ENCODE data around the gene CBX1.

The CBX1 gene

DNA sequence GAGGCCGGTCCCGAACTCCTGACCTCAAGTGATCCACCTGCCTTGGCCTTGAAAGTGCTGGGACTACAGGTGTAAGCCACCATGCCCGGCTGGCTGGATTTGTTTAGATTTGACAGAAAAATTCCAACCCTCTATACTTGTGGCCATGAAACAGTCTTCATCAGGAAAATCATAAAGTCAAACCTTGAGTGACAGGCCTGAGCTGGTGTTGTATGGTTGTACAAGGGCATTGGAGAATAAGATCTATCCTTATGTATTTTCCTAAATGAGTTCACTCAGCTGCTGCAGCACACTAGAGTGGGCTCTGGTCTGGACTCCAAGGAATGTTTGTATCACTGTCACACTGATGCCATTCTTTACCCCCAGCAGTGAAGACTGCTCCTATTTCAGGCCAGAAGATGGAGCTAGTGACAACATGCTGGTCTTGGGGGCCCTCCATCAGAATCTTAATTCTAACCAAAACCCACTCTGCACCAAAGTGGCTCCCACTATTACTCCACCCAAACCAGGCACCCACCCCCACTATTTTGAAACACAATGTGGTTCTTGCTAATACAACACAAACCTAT, 33.7 kb upstream of the CBX1 start:
- DNase-seq (ENCODE audit: insufficient read length) (no peak), FAIRE-seq (no peak)
- TF ChIP-seq TAF1 (IDR thresholded peaks at IDR 0.05; ENCODE audit: borderline replicate concordance, low read depth, low read length) (no peak), POLR2A (IDR thresholded peaks at IDR 0.05; ENCODE audit: low read depth, low read length) (no peak), POLR2AphosphoS5 (IDR thresholded peaks at IDR 0.05; ENCODE audit: low read depth, low read length) (no peak)

DNA sequence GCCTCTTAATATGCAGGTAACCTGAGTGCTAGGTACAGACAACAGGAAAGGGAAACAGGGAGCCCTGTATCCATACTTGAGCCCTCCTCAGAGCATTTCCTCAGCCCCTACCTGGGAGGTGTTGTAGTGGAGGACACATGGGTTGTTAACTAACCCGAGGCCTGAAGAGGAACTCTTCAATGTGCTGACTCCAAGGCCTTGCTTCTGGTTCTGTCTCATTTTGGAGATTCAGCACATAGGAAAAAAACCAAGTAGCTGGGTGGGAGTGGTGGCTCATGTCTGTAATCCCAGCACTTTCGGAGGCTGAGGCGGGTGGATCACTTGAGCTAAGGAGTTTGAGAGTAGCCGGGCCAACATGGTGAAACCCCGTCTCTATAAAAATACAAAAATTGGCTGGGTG, 31.1 kb upstream of the CBX1 start:
- TF ChIP-seq TAF1 (IDR thresholded peaks at IDR 0.05; ENCODE audit: borderline replicate concordance, low read depth, low read length): no peak
- no peak for TF ChIP-seq POLR2AphosphoS5 (IDR thresholded peaks at IDR 0.05; ENCODE audit: low read depth, low read length)
- TF ChIP-seq POLR2A (IDR thresholded peaks at IDR 0.05; ENCODE audit: low read depth, low read length): no peak
- FAIRE-seq (no peak), DNase-seq (ENCODE audit: insufficient read length) (no peak)

DNA sequence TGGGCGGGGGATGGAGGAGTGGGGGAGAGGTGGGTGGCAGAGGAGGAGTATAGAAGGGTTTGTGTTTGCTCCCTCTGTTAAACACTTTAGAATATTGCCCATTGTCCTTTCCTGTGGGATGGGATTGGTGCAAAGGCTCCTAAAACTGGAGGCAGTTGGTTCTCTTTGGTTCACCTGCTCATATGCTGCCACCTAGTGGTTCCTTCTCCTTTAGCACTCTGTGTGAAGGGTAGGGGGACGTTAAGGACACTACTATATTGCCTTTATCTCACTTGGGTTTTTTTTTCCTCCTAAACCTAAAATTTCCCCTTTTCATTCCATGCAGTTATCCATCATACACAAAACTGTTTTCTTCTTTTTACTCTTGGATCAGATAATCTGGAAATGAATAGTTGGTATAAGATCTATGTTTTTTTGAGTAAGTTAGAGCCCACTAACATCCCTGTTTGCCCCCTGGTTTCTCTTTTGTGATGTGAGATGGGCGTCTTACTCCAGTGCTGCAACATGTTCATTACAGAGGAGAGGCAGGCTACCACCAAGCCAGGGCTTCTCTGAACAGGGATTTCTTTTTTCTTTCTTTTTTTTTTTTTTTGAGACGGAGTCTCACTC, 30.0 kb upstream of the CBX1 start:
- no peak for TF ChIP-seq POLR2AphosphoS5 (IDR thresholded peaks at IDR 0.05; ENCODE audit: low read depth, low read length)
- no peak for TF ChIP-seq POLR2A (IDR thresholded peaks at IDR 0.05; ENCODE audit: low read depth, low read length)
- no peak for TF ChIP-seq TAF1 (IDR thresholded peaks at IDR 0.05; ENCODE audit: borderline replicate concordance, low read depth, low read length)
- FAIRE-seq (peak; percentile 86), DNase-seq (ENCODE audit: insufficient read length) (peak; percentile 35)

DNA sequence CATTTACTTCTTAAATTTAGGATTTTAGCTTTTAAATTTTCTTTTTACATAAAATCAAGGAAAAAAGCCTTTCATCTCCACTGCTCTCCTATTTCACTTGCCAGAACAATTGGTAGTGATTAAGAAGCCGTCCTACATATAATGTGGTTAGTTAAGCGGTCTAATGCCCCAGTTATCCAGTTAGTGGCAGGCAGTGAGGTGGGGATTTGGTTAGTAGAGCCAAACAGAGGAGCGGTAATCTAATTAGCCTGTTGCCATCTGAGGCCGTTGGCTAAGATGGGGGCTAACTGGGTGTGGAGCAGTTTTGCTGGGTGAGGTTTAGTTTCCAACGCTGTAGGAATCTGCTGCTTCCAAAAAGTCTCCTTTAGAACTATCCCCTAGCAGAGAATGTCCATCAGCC, 28.7 kb upstream of the CBX1 start:
- TF ChIP-seq POLR2A (IDR thresholded peaks at IDR 0.05; ENCODE audit: low read depth, low read length) (no peak), POLR2AphosphoS5 (IDR thresholded peaks at IDR 0.05; ENCODE audit: low read depth, low read length) (no peak), TAF1 (IDR thresholded peaks at IDR 0.05; ENCODE audit: borderline replicate concordance, low read depth, low read length) (no peak)
- no peak for FAIRE-seq
- DNase-seq (ENCODE audit: insufficient read length): no peak

DNA sequence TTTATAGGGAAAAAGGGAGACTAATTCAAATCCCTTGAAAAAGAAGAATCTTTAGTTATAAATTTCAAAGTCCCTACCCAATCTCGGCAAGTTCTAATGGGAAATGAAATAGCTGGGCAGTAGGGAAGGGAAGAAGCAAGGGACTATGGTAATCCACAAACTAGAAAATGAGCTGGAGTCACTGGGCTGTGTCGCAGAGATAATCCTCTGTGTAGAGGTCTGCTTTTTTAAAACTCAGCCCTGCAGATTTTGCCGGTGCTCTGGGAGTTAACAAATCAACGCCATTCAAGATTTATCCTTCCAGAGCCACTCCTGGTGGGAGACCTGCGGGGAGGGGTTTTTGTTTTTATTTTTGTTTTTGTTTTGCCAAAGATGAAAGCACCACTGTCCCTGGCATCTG, 27.1 kb upstream of the CBX1 start:
- TF ChIP-seq POLR2A (IDR thresholded peaks at IDR 0.05; ENCODE audit: low read depth, low read length): no peak
- DNase-seq (ENCODE audit: insufficient read length): no peak
- FAIRE-seq: no peak

DNA sequence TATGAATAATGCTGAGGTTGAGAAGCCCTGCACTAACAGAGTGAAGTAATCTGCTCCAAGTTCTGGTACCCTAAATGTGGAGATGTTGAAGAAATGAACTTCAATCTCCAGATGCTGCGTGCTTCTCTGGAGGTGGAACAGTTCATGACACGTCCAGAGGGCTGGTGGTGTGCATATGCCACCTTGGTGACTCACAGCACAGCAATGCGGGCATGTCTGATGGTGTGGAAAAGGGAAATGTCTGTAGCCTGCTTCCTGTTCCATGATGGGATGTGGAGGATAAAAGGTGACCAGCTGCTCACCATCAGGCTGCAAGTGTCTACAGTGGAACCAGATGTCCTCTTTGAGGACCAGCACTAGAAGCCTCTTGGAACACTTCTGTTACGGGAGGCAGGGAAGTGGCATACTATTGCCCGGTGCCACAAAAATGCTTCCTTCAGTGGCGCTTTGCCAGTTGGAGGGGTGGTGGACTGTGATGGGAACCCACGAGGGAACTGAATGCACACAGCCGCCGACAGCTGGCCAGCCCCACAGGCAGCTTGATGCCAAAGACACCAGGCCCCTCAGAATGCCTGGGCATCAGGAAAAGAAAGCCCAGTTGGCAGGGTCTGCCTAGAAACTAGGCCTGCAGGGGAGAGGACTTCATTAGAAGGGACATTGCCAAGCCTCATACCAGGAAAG, 26.2 kb upstream of the CBX1 start:
- TF ChIP-seq POLR2A (IDR thresholded peaks at IDR 0.05; ENCODE audit: low read depth, low read length) (no peak; the same call in 1 of the 2 replicates), TAF1 (IDR thresholded peaks at IDR 0.05; ENCODE audit: borderline replicate concordance, low read depth, low read length) (no peak), POLR2AphosphoS5 (IDR thresholded peaks at IDR 0.05; ENCODE audit: low read depth, low read length) (no peak; the same call in none of the 2 replicates)
- FAIRE-seq: no peak
- no peak for DNase-seq (ENCODE audit: insufficient read length)

DNA sequence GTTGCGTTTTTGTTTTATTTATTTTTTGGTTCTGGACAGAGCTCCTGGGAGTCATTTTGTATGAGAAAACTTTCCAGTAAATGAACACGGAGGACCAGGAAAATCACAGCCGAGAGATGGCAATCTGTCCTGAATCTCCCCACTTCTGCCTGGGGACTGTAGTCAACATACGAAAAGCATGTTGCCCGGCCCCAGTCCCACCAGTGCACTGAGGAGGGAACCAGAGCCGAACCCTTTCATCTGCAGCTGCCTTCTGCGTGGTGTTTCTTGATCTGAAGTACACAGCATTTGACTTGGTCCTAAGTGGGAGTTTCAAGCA, 25.2 kb upstream of the CBX1 start:
- DNase-seq (ENCODE audit: insufficient read length) (no peak), FAIRE-seq (no peak)
- TF ChIP-seq TAF1 (IDR thresholded peaks at IDR 0.05; ENCODE audit: borderline replicate concordance, low read depth, low read length): no peak
- no peak for TF ChIP-seq POLR2A (IDR thresholded peaks at IDR 0.05; ENCODE audit: low read depth, low read length)
- TF ChIP-seq POLR2AphosphoS5 (IDR thresholded peaks at IDR 0.05; ENCODE audit: low read depth, low read length): no peak; the same call in 1 of the 2 replicates

DNA sequence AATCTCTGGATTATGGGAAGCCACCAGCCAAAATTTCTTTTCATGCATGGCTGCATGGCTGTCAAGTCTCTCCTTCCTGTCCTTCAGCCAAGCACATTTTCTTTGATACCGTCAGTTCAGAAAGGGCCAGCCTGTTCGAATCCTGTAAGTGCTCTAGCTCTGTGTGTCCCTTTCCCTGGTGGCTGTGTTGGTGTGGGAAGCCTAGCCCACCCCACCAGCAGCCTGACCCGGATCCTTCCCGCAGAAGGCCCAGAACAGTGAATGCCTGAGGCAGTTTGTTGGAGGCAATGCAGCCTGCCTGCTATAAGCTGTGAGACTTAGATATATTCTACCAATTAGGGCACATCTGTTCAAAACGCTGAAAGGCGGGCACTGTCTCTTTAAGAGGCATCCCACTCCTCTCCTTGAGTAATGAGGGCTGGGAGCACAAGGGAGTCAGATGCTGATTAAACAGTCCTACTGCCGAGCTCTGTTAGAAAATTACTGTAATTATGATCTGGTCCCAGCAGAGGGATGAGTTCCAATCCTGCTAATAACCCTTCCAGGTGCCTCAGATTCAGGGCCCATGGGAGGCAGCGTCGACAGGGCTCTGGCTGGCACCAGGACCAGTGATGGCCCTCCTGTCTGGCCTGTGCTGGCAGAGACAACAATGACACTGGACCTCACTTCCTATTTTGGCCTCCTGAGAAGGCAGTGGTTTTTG, 24.7 kb upstream of the CBX1 start:
- no peak for DNase-seq (ENCODE audit: insufficient read length)
- TF ChIP-seq POLR2A (IDR thresholded peaks at IDR 0.05; ENCODE audit: low read depth, low read length): peak; percentile 25; the same call in 1 of the 2 replicates
- no peak; the same call in 1 of the 2 replicates for TF ChIP-seq POLR2AphosphoS5 (IDR thresholded peaks at IDR 0.05; ENCODE audit: low read depth, low read length)
- no peak for FAIRE-seq

DNA sequence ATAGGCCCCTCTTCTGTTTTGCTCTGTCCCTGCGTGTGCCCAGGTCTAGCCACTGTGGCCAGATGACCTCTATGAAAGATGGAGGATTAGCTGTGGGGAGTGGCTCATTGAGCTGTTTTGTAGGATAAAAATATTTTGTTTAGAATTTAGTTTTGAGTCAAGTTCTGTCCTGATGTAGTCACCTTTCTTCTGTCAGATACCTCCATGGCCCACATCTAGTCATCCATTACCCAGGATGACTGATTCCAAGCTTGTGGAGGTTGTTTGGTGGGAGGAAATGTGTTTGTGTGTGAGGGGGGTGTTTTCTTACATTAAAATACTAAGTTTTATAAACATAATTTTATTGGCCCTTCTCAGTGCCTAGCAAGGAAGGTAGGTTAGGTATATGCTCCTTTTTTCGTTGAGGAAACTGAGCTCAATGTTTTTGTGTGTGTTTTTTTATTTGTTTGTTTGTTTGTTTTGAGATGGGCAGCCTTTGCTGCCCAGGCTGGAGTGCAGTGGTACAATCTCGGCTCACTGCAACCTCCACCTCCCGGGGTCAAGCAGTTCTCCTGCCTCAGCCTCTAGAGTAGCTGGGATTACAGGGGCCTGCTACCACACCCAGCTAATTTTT, 22.6 kb upstream of the CBX1 start:
- TF ChIP-seq POLR2AphosphoS5 (IDR thresholded peaks at IDR 0.05; ENCODE audit: low read depth, low read length): no peak; the same call in none of the 2 replicates
- TF ChIP-seq POLR2A (IDR thresholded peaks at IDR 0.05; ENCODE audit: low read depth, low read length): no peak; the same call in 1 of the 2 replicates
- TF ChIP-seq TAF1 (IDR thresholded peaks at IDR 0.05; ENCODE audit: borderline replicate concordance, low read depth, low read length): no peak
- FAIRE-seq: no peak
- no peak for DNase-seq (ENCODE audit: insufficient read length)

DNA sequence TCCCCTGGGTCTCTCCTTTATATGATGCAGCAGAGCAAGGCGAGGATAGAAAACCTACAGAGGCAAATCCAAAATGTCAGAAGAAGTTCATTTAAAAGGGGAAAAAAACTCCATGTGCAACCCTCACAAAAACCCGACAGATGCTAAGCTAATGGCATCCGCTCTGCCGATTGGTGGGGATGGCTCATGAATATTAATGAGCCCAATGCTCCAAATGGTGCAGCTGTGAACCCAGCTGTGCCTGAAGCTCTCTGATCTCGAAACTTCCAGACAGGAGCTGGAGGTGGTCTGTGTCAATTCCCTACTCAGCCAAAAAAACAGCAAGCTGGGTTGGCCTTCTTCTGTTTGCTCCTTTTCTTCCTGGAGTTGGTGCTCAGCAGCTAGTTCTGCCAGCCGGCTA, 21.8 kb upstream of the CBX1 start:
- DNase-seq (ENCODE audit: insufficient read length): no peak
- TF ChIP-seq POLR2AphosphoS5 (IDR thresholded peaks at IDR 0.05; ENCODE audit: low read depth, low read length) (no peak; the same call in none of the 2 replicates), POLR2A (IDR thresholded peaks at IDR 0.05; ENCODE audit: low read depth, low read length) (no peak), TAF1 (IDR thresholded peaks at IDR 0.05; ENCODE audit: borderline replicate concordance, low read depth, low read length) (no peak)
- no peak for FAIRE-seq

DNA sequence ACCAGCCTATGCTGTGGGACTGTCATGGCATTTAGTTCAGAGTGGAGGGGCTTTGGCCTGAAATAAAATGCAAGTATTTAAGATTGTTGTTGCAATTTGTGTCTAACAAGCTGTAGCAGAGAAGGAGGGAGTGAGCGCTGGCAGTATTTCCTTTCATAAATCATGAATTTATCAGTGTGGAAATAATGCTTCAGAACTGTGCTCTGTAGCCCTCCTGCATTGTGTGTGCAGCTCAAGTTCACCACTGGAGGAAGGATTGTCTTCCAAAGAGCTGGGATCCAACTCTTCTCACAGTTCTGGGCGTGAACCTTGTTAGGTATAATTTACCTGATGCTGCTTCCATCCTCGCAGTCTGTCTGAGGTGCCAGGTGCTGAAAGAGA, 21.4 kb upstream of the CBX1 start:
- no peak for TF ChIP-seq POLR2A (IDR thresholded peaks at IDR 0.05; ENCODE audit: low read depth, low read length)
- no peak for TF ChIP-seq TAF1 (IDR thresholded peaks at IDR 0.05; ENCODE audit: borderline replicate concordance, low read depth, low read length)
- TF ChIP-seq POLR2AphosphoS5 (IDR thresholded peaks at IDR 0.05; ENCODE audit: low read depth, low read length): no peak
- DNase-seq (ENCODE audit: insufficient read length): no peak
- FAIRE-seq: no peak
